Stimulated activated CD8-positive, alpha-beta memory T cell treated with anti-CD3 and anti-CD28 coated beads, Interleukin-12 subunit alpha, Interleukin-12 subunit beta, amount 100 ng/mL, for 1 hour (primary cell): ENCODE results near the gene FLG2.
"Not testable (repeated sequence)": the region's sequence is repeated elsewhere in the genome, so short reads cannot be mapped to it uniquely, and the experiment has no call there.

ENCODE experiments used
- DNase-seq: peaks from one replicate; pipeline ENCODE4 v3.0.0-alpha.2; 2020; ENCODE audit warnings: low read depth

The FLG2 gene

DNA sequence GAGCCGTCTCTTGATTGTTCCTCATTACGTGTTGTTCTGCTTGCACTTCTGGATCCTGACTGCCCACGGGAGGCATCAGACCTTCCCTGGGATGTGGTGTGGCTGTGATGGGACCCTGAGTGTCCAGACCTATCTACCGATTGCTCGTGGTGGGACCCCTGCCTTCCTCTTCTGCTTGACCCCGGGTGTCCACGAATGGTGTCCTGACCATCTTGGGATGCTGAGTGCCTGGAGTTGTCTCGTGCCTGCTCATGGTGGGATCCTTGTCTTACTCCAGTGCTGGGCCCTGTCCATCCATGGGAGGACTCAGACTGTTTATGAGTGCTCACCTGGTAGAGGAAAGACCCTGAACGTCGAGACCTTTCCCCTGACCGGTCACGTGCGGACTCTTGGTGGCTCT lies 47.6 kb downstream of the FLG2 start:
- DNase-seq, result not testable (repeated sequence)

- DNase-seq, result no peak
Measured at GRCh38 chr1:152309955-152310354, 49.9 kb downstream of the FLG2 start.

- not testable (repeated sequence) for DNase-seq
Measured at GRCh38 chr1:152309320-152309901, 50.4 kb downstream of the FLG2 start.

DNA sequence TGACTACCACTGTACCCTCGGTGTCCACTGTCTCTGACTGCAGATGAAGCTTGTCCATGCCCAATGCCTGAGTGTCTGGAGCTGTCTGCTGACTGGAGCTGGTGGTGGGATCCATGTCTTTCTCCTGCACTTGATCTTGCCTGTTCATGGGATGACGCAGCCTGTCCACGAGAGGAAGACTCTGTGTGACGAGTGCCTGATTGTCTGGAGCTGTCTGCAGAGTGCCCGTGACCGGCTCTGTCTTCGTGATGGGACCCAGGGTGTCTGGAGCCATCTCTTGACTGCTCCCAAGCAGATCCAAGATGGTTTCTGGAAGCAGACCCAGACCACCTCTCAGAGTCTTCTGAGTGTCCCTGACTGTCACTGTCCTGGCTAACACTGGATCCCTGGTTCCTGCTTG lies 51.0 kb downstream of the FLG2 start:
- not testable (repeated sequence) for DNase-seq

DNA sequence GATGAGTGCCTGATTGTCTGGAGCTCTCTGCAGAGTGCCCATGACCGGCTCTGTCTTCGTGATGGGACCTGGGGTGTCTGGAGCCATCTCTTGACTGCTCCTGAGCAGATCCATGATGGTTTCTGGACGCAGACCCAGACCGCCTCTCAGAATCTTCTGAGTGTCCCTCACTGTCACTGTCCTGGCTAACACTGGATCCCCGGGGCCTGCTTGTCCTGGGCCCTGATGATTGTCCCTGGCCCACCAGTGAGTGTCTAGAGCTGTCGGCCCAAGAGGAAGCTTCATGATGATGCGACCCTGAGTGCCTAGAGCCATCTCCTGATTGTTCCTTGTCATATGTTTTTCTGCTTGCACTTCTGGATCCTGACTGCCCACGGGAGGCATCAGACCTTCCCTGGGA lies 51.8 kb downstream of the FLG2 start:
- not testable (repeated sequence) for DNase-seq

DNA sequence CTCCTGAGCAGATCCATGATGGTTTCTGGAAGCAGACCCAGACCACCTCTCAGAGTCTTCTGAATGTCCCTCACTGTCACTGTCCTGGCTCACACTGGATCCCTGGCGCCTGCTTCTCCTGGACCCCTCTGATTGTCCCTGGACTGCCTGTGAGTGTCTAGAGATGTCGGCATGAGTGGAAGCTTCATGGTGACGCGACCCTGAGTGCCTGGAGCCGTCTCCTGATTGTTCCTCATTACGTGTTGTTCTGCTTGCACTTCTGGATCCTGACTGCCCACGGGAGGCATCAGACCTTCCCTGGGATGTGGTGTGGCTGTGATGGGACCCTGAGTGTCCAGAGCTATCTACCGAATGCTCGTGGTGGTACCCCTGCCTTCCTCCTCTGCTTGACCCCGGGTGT lies 53.7 kb downstream of the FLG2 start:
- DNase-seq, result not testable (repeated sequence)

DNA sequence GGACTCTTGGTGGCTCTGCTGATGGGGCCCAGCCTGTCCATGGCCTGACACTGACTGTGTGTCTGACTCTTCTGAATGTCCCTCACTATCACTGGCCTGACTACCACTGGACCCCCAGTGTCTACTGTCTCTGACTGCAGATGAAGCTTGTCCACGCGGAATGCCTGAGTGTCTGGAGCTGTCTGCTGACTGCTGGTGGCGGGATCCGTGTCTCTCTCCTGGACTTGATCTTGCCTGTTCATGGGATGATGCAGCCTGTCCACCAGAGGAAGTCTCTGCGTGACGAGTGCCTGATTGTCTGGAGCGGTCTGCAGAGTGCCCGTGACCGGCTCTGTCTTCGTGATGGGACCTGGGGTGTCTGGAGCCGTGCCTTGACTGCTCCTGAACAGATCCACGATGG lies 55.0 kb downstream of the FLG2 start:
- not testable (repeated sequence) for DNase-seq

DNA sequence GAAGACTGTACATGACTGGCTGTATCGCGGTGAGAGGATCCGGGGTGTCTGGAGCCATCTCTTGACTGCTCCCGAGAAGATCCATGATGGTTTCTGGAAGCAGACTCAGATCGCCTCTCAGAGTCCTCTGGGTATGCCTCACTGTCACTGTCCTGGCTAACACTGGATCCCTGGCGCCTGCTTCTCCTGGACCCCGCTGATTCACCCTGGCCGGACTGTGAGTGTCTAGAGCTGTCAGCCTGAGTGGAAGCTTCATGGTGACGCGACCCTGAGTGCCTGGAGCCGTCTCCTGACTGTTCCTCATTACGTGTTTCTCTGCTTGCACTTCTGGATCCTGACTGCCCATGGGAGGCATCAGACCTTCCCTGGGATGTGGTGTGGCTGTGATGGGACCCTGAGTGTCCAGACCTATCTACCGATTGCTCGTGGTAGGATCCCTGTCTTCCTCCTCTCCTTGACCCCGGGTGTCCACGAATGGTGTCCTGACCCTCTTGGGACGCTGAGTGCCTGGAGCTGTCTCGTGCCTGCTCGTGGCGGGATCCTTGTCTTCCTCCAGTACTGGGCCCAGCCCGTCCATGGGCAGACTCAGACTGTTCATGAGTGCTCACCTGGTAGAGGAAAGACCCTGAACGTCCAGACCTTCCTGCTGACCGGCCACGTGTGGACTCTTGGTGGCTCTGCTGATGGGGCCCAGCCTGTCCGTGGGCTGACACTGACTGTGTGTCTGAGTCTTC lies 56.5 kb downstream of the FLG2 start:
- DNase-seq, result not testable (repeated sequence)
